Stimulated activated CD4-positive, alpha-beta T cell treated with anti-CD3 and anti-CD28 coated beads, TNF-alpha, amount 100 ng/mL, for 24 hours (primary cell): Measurements from ENCODE around the gene HYOU1.
"Not testable (repeated sequence)": the region's sequence is repeated elsewhere in the genome, so short reads cannot be mapped to it uniquely, and the experiment has no call there.

ENCODE experiments used
- DNase-seq, 3 experiments: peaks; one replicate each; pipeline ENCODE4 v3.0.0-alpha.2; 2020; ENCODE audit warnings: low read depth in 3 of 3

HYOU1 gene, protein sequence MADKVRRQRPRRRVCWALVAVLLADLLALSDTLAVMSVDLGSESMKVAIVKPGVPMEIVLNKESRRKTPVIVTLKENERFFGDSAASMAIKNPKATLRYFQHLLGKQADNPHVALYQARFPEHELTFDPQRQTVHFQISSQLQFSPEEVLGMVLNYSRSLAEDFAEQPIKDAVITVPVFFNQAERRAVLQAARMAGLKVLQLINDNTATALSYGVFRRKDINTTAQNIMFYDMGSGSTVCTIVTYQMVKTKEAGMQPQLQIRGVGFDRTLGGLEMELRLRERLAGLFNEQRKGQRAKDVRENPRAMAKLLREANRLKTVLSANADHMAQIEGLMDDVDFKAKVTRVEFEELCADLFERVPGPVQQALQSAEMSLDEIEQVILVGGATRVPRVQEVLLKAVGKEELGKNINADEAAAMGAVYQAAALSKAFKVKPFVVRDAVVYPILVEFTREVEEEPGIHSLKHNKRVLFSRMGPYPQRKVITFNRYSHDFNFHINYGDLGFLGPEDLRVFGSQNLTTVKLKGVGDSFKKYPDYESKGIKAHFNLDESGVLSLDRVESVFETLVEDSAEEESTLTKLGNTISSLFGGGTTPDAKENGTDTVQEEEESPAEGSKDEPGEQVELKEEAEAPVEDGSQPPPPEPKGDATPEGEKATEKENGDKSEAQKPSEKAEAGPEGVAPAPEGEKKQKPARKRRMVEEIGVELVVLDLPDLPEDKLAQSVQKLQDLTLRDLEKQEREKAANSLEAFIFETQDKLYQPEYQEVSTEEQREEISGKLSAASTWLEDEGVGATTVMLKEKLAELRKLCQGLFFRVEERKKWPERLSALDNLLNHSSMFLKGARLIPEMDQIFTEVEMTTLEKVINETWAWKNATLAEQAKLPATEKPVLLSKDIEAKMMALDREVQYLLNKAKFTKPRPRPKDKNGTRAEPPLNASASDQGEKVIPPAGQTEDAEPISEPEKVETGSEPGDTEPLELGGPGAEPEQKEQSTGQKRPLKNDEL

DNA sequence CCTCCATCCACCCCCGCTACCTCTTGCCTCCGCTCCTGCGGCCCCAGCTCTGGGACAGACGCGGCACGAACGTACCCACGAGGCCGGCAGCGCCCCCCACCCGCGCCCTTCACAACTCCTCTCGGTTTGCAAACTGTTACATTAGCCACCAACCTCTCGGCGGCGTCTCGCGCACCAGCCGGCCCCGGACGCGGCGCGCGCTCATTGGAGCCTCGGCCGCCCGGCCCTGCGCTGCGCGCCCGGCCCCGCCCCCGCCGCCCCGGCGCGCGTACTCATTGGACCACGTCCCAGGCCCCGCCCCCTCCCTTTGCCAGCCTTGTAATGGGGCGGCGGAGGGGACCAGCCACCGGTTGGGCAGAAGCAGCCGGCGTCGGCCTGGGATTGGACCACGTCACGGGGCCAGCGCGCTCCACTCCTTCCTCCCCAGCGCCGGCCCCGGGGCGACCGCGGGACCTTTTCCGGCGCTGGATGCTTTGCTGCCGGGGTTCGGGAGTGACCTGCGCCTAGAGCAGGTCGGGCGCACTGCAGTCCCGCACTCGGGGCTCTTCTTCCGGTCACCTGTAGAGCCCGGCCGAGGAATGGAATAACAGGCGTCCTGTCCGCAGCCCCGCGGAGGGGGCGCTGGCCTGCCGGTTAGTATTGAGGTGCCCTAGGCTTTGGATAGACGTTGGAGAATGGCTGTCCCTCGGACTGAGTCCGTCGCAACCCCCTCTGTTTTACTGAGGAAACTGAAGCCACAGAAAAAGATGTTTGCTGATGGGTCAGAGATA lies at the start of gene HYOU1:
Gene HYOU1, minus strand, starts transcription at position 206 of the 770 bp plus-strand sequence. CDS start 1,045 bp downstream, outside the sequence.
- DNase-seq = peak; percentile 97 to 99 (median 98)

DNA sequence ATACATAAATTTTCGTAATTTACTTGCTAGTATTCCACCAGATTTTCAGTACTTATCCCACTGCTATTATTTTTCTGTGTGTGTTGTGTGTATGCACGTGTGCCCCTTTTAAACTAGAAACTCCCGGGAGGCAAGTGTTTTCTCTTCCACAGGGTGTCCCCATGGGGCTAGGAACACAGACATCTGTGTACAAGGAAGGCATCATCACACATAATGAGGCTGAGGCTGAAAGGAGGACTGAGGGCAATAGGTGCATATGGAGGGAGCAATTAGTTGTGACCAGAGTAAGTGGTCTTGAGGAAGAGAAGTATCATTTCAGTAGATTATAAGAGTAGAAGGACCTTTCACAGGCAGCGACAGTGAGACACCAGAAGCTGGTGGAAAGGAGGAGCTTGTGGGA lies 46.8 kb upstream of the HYOU1 start:
- no peak for DNase-seq

DNA sequence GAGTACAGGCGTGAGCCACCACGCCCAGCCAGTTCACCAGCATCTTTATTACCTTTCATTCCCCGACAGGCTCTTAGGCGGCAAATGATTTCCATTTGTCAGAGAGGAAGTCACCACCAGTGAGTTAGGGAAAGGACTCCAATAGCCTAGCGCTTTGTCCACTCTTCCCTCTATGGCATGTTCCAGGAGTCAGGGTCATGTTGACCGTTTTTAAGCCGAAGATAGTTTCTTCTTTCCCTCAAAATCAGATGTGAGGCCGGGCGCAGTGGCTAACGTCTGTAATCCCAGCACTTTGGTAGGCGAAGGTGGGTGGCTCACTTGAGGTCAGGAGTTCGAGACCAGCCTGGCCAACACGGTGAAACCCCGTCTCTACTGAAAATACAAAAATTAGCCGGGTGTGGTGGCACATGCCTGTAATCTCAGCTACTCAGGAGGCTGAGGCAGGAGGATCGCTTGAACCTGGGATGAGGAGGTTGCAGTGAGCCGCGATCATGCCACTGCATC lies 46.2 kb upstream of the HYOU1 start:
- not testable (repeated sequence) for DNase-seq

DNA sequence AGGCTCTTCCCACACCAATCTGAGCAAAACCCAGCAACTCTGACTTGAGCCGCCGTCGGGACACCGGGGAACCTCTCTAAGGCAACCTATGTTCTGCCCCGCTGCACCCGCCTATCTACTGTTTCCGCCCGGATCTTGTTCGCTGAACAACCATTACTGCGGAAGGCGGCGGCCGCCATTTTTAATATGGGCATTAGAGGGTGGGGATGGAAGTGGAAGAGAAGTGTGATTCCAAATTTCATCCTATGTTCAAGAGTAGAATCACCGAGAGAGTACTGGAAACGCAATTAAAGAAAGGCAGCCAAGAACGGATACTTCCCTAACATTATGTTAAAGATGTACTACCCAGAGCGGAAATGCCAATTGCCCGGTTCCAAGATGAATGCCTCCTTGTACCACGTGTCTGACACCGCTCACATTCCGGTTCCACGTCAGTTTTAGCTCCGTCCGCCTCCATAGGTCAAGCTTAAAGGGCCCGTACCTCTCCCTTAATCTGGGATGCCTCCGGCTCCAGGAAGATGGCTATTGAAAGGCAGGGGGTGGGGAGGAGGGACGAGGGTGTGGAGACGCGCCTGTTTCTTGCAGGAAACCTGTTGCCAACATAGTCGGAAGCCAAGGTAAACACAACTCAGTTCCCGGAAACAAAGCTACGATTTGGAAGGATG lies 44.9 kb upstream of the HYOU1 start, which contains the start of gene DPAGT1:
Gene DPAGT1, minus strand, starts transcription at position 95 of the 665 bp plus-strand sequence. CDS start 198 bp downstream, outside the sequence.
- peak; percentile 65 to 83 (median 81) for DNase-seq

DNA sequence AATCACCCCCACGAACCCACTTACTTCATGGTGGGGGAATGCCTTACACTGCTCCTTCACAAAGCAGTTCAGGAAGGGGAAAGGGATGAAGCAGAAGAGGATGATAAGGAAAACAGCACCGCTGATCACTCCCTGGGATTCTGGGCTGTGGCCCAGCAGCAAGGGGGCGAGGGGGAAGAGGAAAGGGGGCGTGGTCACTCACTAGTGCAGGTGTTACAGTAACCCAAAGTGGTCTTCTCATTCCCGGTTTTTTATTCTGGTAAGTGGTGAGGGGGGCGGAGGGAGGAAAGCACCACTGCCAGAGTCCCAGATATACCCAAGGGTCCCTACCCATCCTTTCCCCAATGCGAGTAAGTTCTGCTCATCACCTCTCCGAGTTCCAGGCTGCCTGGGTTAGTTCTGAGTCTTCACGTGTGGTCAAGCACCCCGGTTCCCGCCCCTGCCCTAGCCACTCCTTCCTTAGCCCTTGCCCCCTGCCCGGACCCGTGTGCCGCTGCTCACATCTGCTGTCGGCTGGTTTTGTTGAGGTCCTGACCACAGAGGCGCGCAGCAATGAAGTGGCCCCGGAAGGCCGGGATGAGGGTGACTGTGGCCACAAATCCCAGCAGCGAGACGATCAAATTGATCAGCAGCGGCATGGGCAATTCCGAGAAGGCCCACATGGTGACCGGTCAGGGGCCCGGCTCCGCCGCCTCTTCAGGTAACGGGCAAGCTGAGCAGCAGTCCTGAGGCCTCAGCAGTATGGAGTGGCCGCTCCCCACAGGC lies 44.2 kb upstream of the HYOU1 start:
- peak in 1 of 3 experiments; percentile 28 for DNase-seq

DNA sequence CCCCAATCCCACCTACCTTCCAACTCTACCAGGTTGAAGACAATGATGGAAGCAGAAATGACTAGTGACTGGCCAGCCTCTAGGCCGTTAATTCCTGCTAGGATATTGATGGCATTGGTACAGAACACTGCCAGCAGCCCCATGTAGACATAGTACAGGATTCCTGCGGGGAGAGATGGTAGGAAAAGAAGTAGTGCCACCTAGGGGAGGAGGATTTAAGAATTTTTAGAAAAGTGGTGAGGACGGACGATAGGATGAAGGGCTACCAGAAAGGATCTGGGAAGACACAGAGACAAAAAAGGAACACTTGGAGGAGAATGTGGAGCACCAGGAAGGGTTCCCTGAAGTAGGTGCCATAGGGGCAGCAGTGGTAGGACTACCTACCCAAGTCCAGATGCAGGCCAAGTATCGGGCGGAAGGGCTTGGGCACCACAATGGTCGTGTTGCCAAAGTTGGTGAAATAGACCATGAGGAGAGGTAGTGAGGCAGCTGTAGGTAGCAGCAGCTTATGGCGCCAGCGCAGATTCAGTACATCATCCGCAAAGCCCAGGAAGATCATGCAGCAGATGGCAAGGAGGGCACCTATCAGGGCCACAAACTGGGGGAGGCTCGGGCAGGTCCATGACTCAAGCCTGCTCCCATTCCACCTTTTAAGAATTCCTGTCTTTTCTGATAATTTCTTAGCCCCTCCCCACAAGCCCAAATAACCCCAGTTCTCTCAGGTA lies 43.4 kb upstream of the HYOU1 start:
- no peak for DNase-seq

DNA sequence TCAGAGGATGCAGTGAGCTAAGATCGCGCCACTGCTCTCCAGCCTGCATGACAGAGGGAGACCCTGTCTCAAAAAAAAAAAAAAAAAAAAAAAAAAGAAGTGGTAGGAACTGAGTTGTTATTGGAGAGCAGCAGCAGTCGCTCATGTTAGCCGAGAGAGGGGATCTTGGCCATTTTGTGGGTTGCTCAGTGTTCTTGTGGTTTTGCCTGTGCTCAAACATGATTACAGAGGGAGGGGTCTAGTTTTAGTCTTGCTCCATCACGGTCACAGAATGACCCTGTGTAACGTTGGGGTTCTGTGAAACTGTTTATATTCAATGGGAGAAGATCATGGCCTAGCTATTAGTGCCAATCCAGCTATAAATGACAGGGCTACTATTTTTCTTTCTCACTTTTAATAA lies 42.7 kb upstream of the HYOU1 start:
- no peak for DNase-seq

DNA sequence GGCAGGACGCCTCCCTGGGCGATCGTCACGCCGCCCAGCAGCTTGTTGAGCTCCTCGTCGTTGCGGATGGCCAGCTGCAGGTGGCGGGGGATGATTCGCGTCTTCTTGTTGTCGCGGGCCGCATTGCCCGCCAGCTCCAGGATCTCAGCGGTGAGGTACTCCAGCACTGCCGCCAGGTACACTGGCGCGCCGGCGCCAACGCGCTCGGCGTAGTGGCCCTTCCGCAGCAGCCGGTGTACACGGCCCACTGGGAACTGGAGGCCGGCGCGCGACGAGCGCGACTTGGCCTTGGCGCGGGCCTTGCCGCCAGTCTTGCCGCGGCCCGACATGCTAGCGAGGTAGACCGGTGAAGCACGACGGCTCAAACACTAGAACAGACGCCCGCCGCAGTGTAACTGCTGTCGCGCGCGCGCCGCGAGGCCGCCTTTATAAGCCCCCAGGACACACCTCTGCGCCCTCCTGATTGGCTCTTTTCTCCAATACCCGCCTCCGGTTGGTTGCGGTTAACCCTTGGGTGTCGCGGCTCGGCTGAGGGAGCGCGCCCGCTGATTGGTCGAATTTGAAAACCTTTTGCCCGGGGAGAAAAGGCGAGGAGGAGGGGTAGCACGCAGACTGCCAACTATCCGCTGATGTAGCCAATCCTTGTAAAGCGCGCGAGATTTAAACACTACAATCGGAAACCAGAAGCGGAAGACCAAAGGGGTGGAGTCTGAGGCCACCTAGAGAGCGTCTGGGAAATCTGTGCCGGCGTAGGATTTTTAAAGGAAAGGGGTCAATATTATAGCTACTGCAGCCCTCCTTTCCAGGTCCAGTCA lies 38.3 kb upstream of the HYOU1 start:
- DNase-seq = peak; percentile 98 to 99 (median 99)

DNA sequence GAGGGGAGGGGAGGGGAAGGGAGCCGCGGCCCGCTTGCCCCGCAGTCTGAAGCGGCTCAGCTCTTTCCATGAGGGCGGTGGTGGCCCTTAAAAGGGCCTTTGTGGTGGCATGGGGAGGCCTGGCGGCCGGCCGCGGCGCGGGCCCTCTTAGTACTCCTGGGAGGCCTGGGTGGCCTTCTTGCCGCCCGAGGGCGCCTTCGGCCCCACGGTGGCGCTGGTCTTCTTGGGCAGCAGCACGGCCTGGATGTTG lies 37.7 kb upstream of the HYOU1 start:
- peak in 1 of 3 experiments; percentile 40 for DNase-seq

DNA sequence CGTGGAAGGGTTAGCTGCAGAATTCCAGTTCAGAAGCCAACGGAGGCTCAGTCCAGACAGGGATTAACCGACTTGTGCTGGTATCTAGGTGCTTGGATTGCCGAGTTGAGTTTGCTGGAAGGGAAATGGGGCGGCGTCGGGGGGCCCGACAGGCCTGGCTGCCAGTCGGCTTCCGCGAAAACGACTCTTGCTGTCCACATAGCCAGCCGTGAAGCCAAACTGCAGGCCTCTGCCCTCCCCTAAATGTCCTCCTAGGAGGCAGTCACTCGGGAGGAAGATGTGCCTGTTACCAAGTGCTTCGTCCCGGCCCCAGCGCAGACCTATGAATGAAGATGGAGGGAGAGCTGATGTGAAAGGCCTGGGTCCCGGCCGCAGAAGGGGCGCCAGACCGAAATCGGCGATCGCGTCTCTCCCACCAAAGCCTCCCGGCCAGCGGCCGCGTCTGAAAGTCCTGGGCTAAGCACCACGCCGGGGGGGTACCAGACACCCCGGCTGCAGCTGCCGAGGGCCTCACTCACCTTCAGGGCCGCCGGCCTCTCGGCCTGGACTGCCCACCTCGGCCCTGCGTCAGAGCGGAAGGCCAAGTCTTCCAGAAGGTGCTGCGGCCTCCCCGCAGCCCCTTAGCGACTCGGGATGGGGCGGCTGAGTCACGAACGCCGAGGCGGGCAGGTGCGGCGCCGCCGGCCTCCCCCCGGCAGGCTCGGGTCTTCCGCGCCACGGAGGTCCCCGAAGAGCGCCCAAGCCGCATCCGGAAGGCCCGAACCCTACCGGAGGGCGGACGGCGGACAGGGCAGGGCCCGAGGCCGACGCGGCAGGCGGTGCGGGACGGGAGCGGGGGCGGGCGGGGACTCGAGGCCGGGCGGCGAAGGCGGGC lies 37.2 kb upstream of the HYOU1 start:
- DNase-seq = peak in 1 of 3 experiments; percentile 40

DNA sequence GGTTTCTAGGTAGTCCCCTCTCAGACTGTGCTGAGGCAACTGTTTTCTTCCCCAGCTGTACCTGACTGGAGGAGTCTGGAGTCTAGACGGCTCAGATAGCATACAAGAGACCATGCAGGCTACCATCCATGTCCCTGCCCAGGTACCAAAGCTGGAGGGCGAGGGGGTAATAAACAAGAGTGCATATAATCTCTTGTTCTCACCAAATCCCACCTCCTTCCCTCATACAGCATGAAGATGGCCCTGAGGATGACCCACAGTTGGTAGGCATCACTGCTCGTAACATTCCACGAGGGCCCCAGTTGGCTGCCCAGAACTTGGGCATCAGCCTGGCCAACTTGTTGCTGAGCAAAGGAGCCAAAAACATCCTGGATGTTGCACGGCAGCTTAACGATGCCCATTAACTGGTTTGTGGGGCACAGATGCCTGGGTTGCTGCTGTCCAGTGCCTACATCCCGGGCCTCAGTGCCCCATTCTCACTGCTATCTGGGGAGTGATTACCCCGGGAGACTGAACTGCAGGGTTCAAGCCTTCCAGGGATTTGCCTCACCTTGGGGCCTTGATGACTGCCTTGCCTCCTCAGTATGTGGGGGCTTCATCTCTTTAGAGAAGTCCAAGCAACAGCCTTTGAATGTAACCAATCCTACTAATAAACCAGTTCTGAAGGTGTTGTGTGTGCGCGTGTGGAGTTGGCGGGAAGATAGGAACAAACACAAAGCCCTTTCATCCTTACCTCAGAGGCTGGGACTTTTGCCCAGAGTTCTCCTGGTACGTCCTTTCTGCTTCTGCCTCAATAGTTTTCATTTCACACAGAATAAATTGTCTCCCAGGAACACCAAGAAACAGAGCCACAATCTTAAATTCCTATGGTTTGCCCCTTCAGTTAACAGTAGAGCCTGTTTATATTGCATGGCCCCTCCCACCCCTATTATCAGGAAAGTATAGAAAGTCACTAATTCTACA lies 36.2 kb upstream of the HYOU1 start:
- DNase-seq = no peak

DNA sequence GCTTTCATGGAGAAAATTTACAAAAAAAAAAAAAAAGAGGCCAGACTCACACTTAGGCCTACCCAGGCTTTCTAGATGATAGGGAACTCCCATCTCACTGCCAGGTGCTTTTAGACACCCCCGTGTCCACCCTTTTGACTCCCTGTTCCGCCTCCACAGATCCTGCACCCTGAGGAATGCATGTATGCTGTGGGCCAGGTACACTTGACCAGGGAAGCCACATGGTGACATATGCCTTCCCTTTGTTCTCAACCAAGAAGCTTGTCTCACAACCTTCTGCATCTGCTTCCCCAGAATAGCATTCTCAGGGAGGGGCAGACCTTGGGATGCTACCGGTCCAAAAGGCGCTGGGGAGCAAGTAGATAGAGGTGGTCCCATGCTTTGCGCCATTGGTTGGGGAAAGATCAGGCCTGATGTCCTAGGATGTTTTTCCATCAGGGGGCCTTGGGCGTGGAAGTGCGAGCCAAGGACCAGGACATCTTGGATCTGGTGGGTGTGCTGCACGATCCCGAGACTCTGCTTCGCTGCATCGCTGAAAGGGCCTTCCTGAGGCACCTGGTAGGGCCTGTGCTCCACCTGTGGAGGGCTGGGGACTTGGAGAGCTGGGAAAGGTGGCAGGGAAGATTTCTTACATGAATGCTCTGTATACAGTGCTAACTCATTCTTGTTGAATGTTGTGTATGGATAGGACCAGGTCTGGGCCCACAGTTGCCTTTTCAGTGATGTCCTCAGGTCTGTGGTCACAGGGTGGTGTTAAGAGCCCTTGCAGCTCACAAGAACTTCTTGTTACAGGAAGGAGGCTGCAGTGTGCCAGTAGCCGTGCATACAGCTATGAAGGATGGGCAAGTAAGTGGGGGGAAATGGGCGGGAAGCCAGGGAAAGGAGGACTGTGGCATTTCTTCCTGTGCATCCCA lies 35.2 kb upstream of the HYOU1 start:
- no peak for DNase-seq

DNA sequence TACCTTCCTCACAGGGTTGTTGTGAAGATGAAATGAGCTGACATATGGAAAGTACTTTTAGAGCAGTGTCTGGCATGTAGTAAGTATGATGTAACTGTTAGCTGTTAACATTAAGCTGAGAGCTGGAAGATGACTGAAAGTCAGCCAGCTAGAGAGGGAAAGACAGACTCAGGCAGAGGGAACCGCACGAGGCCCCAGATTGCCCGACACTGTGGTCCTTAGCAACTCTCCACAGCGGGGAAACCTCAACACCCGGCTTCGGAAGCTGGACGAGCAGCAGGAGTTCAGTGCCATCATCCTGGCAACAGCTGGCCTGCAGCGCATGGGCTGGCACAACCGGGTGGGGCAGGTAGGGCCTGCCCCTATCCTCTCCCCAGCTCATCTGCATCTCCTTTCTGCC lies 34.2 kb upstream of the HYOU1 start:
- no peak for DNase-seq

DNA sequence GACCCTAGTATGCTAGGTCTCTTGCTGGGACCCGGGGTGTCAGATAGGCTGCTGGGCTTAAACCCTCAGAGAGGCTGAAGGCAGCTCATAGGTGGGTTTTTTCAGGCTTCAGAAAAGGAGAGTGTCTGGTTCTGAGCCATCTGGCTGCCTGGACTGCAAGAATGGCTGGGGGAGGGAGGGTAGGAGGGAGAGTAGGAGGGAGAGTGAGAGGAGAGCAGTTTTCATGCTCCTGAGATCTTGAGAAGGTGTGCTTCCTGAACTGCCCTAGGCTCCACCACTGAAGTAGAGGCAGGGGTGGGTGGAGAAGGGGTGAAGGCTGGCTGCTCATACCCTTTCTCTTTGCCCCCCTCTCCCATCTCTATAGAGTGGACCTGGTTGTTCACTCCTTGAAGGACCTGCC lies 32.3 kb upstream of the HYOU1 start:
- no peak for DNase-seq

DNA sequence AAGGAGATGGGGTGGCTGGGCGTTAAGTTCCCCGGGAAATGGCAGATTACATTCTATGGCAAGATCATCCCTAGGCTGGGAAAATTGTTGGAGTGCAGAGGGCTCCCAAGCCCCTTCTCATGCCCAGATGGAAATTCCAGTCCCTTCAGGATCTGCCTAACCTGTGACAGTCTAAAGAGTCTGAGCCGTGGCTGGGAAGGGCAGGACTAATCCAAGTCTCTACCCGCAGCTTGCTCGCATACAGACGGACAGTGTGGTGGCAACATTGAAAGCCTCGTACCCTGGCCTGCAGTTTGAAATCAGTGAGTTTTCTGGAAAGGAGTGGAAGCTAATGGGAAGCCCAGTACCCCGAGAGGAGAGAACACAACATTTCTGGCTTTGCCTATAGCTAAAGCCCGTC lies 31.4 kb upstream of the HYOU1 start:
- no peak for DNase-seq
